OCI-LY7 (cell line): Measurements from ENCODE around the gene ITGB1. TPM values are rescaled to one million over a fixed set of nuclear protein-coding genes. Genes with fewer than 3 reads are reported as not detected.
"Not testable (repeated sequence)": the region's sequence is repeated elsewhere in the genome, so short reads cannot be mapped to it uniquely, and the experiment has no call there.

Experiments
- BruUV-seq: library from RNA; stranded (reverse); fragments of 400-500 nt; replicated peaks from 2 replicates; lab custom pipeline; 2021; lab: Mats Ljungman, UMichigan
- CTCF ChIA-PET: fragments of 300-600 bp; sonication (Branson Sonifier 250); formaldehyde crosslinking; loops from one replicate; lab custom pipeline; 2022; ENCODE audit warnings: antibody characterized with exemption; ENCODE audit not compliant: unreplicated experiment; lab: Charles Lee
- POLR2A ChIA-PET: fragments of 300-600 bp; sonication (Branson Sonifier 250); formaldehyde crosslinking; loops from one replicate; lab custom pipeline; 2022; ENCODE audit warnings: antibody characterized with exemption; lab: Charles Lee
- DNase-seq: peaks from one replicate; pipeline ENCODE4 v3.0.0-alpha.2; 2015; ENCODE audit warnings: low spot score
- H2AFZ ChIP-seq: fragments of 200-600 bp; sonication (generic), shearing (Covaris generic); 2 replicates; pipeline ENCODE4 v1.6.1; 2014; ENCODE audit warnings: mild to moderate bottlenecking, antibody characterized with exemption, low read length, moderate library complexity
- H3K27ac ChIP-seq: fragments of 200-600 bp; sonication (generic); 2 replicates; pipeline ENCODE4 v1.5.1; 2014; ENCODE audit warnings: mixed run types, low read depth, mild to moderate bottlenecking, moderate library complexity, low read length, inconsistent platforms; ENCODE audit not compliant: poor library complexity, severe bottlenecking
- H3K36me3 ChIP-seq: fragments of 200-600 bp; sonication (generic); 2 replicates; pipeline ENCODE4 v1.6.1; 2014; ENCODE audit warnings: mild to moderate bottlenecking, antibody characterized with exemption, low read length, moderate library complexity, mixed read lengths; ENCODE audit not compliant: insufficient read depth
- H3K4me1 ChIP-seq: fragments of 200-600 bp; sonication (generic); 2 replicates; pipeline ENCODE4 v1.5.1; 2014; ENCODE audit warnings: mild to moderate bottlenecking, low read length; ENCODE audit not compliant: insufficient read depth, poor library complexity, severe bottlenecking
- H3K4me2 ChIP-seq: fragments of 200-600 bp; sonication (generic); 2 replicates; pipeline ENCODE4 v1.6.1; 2014; ENCODE audit warnings: mild to moderate bottlenecking, low read length
- H3K4me3 ChIP-seq: fragments of 200-600 bp; sonication (generic); 2 replicates; pipeline ENCODE4 v1.5.1; 2014; ENCODE audit warnings: mild to moderate bottlenecking, low read depth, low read length; ENCODE audit not compliant: poor library complexity, severe bottlenecking
- H3K79me2 ChIP-seq: fragments of 200-600 bp; sonication (generic); 2 replicates; pipeline ENCODE4 v1.6.1; 2016; ENCODE audit warnings: low read depth, mild to moderate bottlenecking, low read length, moderate library complexity, mixed read lengths; ENCODE audit not compliant: insufficient read depth
- H3K9me2 ChIP-seq: fragments of 200-600 bp; sonication (generic); 2 replicates; pipeline ENCODE4 v1.6.1; 2016; ENCODE audit warnings: mild to moderate bottlenecking, low read length, mixed read lengths; ENCODE audit not compliant: insufficient read depth
- H3K9me3 ChIP-seq: fragments of 200-600 bp; sonication (generic); 2 replicates; pipeline ENCODE4 v1.6.1; 2014; ENCODE audit warnings: mild to moderate bottlenecking, mixed run types, low read length, mixed read lengths
- H4K20me1 ChIP-seq: fragments of 200-600 bp; sonication (generic); 2 replicates; pipeline ENCODE4 v1.6.1; 2014; ENCODE audit warnings: mild to moderate bottlenecking, antibody characterized with exemption, low read length, moderate library complexity, mixed read lengths; ENCODE audit not compliant: insufficient read depth
- EZH2phosphoT487 ChIP-seq: fragments of 200-600 bp; sonication (generic); IDR thresholded peaks from 2 replicates; pipeline ENCODE4 v1.6.1; 2018; ENCODE audit warnings: low read depth, borderline replicate concordance, mild to moderate bottlenecking, mixed run types, antibody characterized with exemption, low read length, moderate library complexity, mixed read lengths
- intact Hi-C: fragments of 100-400 bp; cut with micrococcal nuclease; formaldehyde crosslinking; loops from one replicate; pipeline ENCODE4 v1.10.0; 2022; ENCODE audit not compliant: unreplicated experiment
- total RNA-seq, 2 experiments: library from RNA; depleted of rRNA in 1 of 2; stranded (reverse); fragments of >200 nt in 1 of 2; shearing (Covaris generic) in 1 of 2; gene quantifications; 2 replicates each; pipeline ENCODE4 v1.2.3, GENCODE V29; 2014 to 2022
- TF ChIP-seq, protein P1 (sequence below): fragments of 200-600 bp; sonication (generic); conservative IDR thresholded peaks from 2 replicates; pipeline ENCODE4 v1.5.1; 2014; ENCODE audit warnings: mild to moderate bottlenecking, antibody characterized with exemption, low read length, moderate library complexity, mixed read lengths

The ITGB1 gene
- total RNA-seq, 2 experiments from 2014 or later: 165 to 167 TPM

DNA sequence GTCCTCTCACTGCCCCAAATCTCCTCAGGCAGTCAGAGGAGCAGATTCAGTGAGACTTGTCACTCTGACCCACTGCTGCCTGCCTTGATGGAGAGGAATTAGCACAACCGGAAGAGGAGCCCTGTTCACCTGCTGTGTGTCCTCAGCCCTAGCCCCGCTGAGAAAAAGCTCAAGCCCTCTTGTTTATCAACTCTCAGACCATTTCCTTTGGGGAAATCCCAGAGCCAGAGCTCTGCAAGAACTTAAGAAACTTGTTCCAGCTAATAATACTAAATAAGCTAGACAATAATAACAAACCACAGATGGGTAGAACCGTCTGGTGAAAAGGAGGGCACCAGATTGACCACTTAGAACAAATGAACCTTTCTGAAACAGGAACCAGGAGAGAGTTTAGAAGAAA is 37.7 kb upstream of the ITGB1 start:
- H3K27ac ChIP-seq: peak overlapping the region; percentile 80
- POLR2A ChIA-PET: interaction anchor here (0.7 to 4.5 kb wide), 12 partner anchors 9 to 124 kb away, joined by 3 to 35 read pairs (median 5); no protein-coding TSS in a partner anchor
- intact Hi-C loops: loop anchor here (5.0 kb wide), 2 partner anchors 78 to 122 kb away; no protein-coding TSS in a partner anchor
- H3K36me3 ChIP-seq: no peaks in the 10 kb centered on the region; the same call in 1 of the 2 replicates
- DNase-seq: peak; percentile 85
- no peaks in the 10 kb centered on the region for H3K9me2 ChIP-seq
- peaks cover 29% of the 10 kb centered on the region; the same call in 1 of the 2 replicates for H3K9me3 ChIP-seq
- H4K20me1 ChIP-seq: no peaks in the 10 kb centered on the region
- H3K79me2 ChIP-seq: no peaks in the 10 kb centered on the region
- TF ChIP-seq, protein P1, sequence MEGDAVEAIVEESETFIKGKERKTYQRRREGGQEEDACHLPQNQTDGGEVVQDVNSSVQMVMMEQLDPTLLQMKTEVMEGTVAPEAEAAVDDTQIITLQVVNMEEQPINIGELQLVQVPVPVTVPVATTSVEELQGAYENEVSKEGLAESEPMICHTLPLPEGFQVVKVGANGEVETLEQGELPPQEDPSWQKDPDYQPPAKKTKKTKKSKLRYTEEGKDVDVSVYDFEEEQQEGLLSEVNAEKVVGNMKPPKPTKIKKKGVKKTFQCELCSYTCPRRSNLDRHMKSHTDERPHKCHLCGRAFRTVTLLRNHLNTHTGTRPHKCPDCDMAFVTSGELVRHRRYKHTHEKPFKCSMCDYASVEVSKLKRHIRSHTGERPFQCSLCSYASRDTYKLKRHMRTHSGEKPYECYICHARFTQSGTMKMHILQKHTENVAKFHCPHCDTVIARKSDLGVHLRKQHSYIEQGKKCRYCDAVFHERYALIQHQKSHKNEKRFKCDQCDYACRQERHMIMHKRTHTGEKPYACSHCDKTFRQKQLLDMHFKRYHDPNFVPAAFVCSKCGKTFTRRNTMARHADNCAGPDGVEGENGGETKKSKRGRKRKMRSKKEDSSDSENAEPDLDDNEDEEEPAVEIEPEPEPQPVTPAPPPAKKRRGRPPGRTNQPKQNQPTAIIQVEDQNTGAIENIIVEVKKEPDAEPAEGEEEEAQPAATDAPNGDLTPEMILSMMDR: no peak
- TF ChIP-seq EZH2phosphoT487: no peak
- no TSS peak for BruUV-seq
- H3K4me3 ChIP-seq: peak overlapping the region; percentile 33
- H2AFZ ChIP-seq: peak overlapping the region; percentile 93
- H3K4me1 ChIP-seq: peaks cover 39% of the 10 kb centered on the region
- H3K4me2 ChIP-seq: peak overlapping the region; percentile 56
- CTCF ChIA-PET: interaction anchor here (1.1 to 1.6 kb wide), 4 partner anchors 10 to 22 kb away, joined by 3 to 7 read pairs (median 4); no protein-coding TSS in a partner anchor

DNA sequence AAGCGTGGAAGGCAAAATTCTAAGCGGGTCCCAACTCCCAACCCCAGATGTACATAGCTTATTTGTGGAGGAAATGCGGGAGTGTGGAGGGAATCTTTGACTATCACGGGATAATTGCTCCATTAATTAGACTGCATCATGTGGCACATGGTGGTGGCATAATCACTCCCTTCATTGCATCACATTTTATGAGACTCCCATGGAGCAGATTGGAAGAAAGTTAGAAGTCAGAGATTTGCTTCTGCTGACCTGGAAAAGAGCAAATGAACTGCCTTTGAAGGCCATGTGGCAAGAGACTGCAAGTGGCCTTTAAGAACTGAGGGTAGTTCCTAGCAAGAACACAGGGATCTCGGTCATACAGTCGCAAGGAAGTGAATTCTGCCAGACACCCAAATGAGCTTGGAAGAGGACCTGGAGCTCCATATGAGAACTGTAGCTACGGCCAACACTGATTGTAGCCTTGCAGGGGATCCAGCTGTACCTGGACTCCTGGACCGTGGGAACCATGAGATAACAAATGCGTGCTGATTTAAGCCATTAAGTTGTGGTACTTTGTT is 37.1 kb upstream of the ITGB1 start:
- DNase-seq: no peak
- H4K20me1 ChIP-seq: no peaks in the 10 kb centered on the region
- no peaks in the 10 kb centered on the region for H3K9me2 ChIP-seq
- H3K9me3 ChIP-seq: peaks cover 24% of the 10 kb centered on the region; the same call in 1 of the 2 replicates
- H3K4me3 ChIP-seq: peak overlapping the region; percentile 33
- no TSS peak for BruUV-seq
- peaks cover 39% of the 10 kb centered on the region for H3K4me1 ChIP-seq
- POLR2A ChIA-PET: interaction anchor here (0.7 to 4.5 kb wide), 11 partner anchors 8 to 96 kb away, joined by 3 to 35 read pairs (median 6); no protein-coding TSS in a partner anchor
- H3K79me2 ChIP-seq: no peaks in the 10 kb centered on the region
- peak overlapping the region; percentile 80 for H3K27ac ChIP-seq
- H3K4me2 ChIP-seq: peak overlapping the region; percentile 56
- intact Hi-C loops: loop anchor here (5.0 kb wide), 2 partner anchors 78 to 122 kb away; no protein-coding TSS in a partner anchor
- TF ChIP-seq EZH2phosphoT487: no peak
- TF ChIP-seq, protein P1: no peak
- H2AFZ ChIP-seq: peak overlapping the region; percentile 93
- CTCF ChIA-PET: interaction anchor here (0.6 to 1.6 kb wide), 5 partner anchors 10 to 105 kb away, joined by 3 to 7 read pairs (median 3); no protein-coding TSS in a partner anchor
- no peaks in the 10 kb centered on the region; the same call in 1 of the 2 replicates for H3K36me3 ChIP-seq

DNA sequence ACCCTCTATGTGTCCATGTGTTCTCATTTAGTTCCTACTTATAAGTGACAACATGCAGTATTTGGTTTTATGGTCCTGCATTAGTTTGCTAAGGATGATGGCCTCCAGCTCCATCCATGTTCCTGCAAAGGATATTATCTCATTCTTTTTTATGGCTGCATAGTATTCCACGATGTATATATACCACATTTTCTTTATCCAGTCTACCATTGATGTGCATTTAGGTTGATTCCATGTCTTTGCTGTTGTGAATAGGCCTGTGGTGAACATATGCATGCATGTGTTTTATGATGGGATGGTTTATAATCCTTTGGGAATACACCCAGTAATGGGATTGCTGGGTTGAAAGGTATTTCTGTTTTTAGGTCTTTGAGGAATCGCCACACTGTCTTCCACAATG is 36.6 kb upstream of the ITGB1 start:
- ChIA-PET CTCF (interaction anchor here (0.6 to 1.6 kb wide), 3 partner anchors 12 to 105 kb away, joined by 3 to 7 read pairs (median 3); no protein-coding TSS in a partner anchor), POLR2A (interaction anchor here (1.6 to 4.5 kb wide), 4 partner anchors 11 to 23 kb away, joined by 15 to 35 read pairs (median 23); no protein-coding TSS in a partner anchor)
- not testable (repeated sequence) for DNase-seq, H3K79me2 ChIP-seq, H3K9me2 ChIP-seq, H4K20me1 ChIP-seq, H3K27ac ChIP-seq, H3K36me3 ChIP-seq, H3K4me3 ChIP-seq, H3K4me2 ChIP-seq, BruUV-seq, H2AFZ ChIP-seq
- H3K9me3 ChIP-seq: peaks cover 19% of the 10 kb centered on the region; the same call in 1 of the 2 replicates
- intact Hi-C loops: loop anchor here (5.0 kb wide), 2 partner anchors 77 to 123 kb away; no protein-coding TSS in a partner anchor
- peaks cover 39% of the 10 kb centered on the region for H3K4me1 ChIP-seq

DNA sequence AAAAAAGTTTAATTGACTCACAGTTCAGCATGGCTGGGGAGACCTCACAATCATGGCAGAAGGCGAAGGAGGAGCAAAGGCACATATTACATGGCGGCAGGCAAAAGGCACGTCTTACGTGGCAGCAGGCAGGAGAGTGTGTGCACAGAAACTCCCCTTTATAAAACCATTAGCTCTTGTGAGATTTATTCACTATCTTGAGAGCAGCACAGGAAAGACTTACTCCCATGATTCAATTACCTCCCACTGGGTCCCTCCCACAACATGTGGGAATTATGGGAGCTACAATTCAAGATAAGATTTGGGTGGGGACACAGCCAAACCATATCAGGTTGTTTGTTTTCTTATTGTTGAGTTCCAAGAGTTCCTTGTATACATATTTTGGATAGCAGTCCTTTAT is 34.3 kb upstream of the ITGB1 start:
- H3K27ac ChIP-seq, BruUV-seq, H2AFZ ChIP-seq, H3K9me2 ChIP-seq, H4K20me1 ChIP-seq, DNase-seq, H3K36me3 ChIP-seq, CTCF ChIA-PET, H3K4me2 ChIP-seq, H3K79me2 ChIP-seq, H3K4me3 ChIP-seq, intact Hi-C loops: not testable (repeated sequence)
- Histone ChIP-seq H3K4me1 (peaks cover 23% of the 10 kb centered on the region), H3K9me3 (peaks cover 15% of the 10 kb centered on the region; the same call in 1 of the 2 replicates)
- POLR2A ChIA-PET: interaction anchor here (1.2 to 3.1 kb wide), 3 partner anchors 8 to 85 kb away, joined by 3 to 14 read pairs (median 3); no protein-coding TSS in a partner anchor
